ENCODE measurements around the gene MUC5AC.

The MUC5AC gene

GRCh38 chr11:1119604-1120146 lies 38.1 kb upstream of the MUC5AC start:
- no peak for DNase-seq (ENCODE audit: low spot score)
- no peak for TF ChIP-seq CTCF (IDR thresholded peaks at IDR 0.05; ENCODE audit: extremely low read depth, missing control alignments)

GRCh38 chr11:1120532-1121330 lies 37.0 kb upstream of the MUC5AC start:
- TF ChIP-seq CTCF (IDR thresholded peaks at IDR 0.05; ENCODE audit: extremely low read depth, missing control alignments), result no peak
- no peak for DNase-seq (ENCODE audit: low spot score)

GRCh38 chr11:1121331-1121812 lies 36.4 kb upstream of the MUC5AC start:
- DNase-seq (ENCODE audit: low spot score), result no peak
- no peak for TF ChIP-seq CTCF (IDR thresholded peaks at IDR 0.05; ENCODE audit: extremely low read depth, missing control alignments)

- no peak for TF ChIP-seq CTCF (IDR thresholded peaks at IDR 0.05; ENCODE audit: extremely low read depth, missing control alignments)
- DNase-seq (ENCODE audit: low spot score), result peak; percentile 30
Observed at GRCh38 chr11:1121813-1122663, 35.7 kb upstream of the MUC5AC start.

GRCh38 chr11:1122664-1123002 lies 35.1 kb upstream of the MUC5AC start:
- no peak for TF ChIP-seq CTCF (IDR thresholded peaks at IDR 0.05; ENCODE audit: extremely low read depth, missing control alignments)
- DNase-seq (ENCODE audit: low spot score), result no peak

- peak; percentile 43 for DNase-seq (ENCODE audit: low spot score)
- TF ChIP-seq CTCF (IDR thresholded peaks at IDR 0.05; ENCODE audit: extremely low read depth, missing control alignments), result no peak
Observed at GRCh38 chr11:1123970-1124369, 33.8 kb upstream of the MUC5AC start.

GRCh38 chr11:1125803-1126202 lies 31.9 kb upstream of the MUC5AC start:
- TF ChIP-seq CTCF (IDR thresholded peaks at IDR 0.05; ENCODE audit: extremely low read depth, missing control alignments), result no peak
- DNase-seq (ENCODE audit: low spot score), result peak; percentile 29
